HG03558 (cell line): Measurements from ENCODE around the gene LINGO1.

Source experiments
- ATAC-seq: cut with Tn5 transposase; IDR thresholded peaks from one replicate; pipeline ENCODE4 v1.9.1; 2021; ENCODE audit warnings: moderate number of reproducible peaks; ENCODE audit not compliant: unreplicated experiment; ENCODE audit errors: extremely low read depth

The LINGO1 gene

GRCh38 chr15:77633134-77633912, 611 bp upstream of the LINGO1 start:
- no peak for ATAC-seq

GRCh38 chr15:77631745-77632533, 773 bp downstream of the LINGO1 start:
- no peak for ATAC-seq

GRCh38 chr15:77630956-77631744, 1.6 kb downstream of the LINGO1 start:
- no peak for ATAC-seq

DNA sequence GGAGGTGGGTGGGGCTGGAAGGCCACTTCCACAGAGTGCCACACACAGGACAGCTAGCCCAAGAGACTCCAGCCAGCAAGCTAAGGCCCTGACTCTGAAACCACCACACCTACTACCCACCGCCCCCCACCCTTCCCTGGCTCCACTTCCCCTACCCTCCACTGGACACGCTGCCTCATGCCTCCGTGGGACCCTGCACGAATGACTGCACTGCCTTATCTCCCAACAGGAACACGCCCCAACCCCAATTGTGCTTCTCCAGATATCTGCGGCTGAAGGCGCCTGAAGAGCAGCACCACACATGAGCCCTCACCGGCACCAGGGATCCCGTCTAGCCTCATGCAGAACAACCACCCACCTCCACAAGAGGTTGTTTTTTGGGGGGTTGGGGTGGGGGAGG, 2.7 kb downstream of the LINGO1 start:
- no peak for ATAC-seq

- no peak for ATAC-seq
These were observed 3.4 kb downstream of the LINGO1 start for GRCh38 chr15:77629070-77630030.

DNA sequence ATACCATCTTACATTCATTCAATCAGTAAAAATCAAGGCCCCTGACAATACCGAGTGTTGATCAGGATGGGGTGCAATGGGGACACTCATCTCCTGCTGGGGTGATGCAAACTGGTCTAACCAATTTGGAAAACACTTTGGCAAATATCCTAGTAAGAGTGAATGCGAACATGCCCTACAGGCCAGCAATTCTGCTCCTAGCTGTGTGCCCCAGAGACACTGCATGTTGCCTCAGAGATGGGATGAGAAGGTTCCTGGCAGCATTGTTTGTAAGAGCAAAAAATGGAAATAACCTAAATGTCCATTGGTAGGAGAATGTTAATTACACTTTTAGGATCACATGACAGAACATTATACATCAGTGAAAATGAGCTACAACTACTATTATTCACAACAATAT, 4.7 kb downstream of the LINGO1 start:
- no peak for ATAC-seq

GRCh38 chr15:77627581-77627980, 5.1 kb downstream of the LINGO1 start:
- no peak for ATAC-seq

- no peak for ATAC-seq
These were observed 5.6 kb downstream of the LINGO1 start for GRCh38 chr15:77627067-77627466.

- ATAC-seq = no peak
These were observed 6.7 kb downstream of the LINGO1 start for GRCh38 chr15:77626002-77626401.

DNA sequence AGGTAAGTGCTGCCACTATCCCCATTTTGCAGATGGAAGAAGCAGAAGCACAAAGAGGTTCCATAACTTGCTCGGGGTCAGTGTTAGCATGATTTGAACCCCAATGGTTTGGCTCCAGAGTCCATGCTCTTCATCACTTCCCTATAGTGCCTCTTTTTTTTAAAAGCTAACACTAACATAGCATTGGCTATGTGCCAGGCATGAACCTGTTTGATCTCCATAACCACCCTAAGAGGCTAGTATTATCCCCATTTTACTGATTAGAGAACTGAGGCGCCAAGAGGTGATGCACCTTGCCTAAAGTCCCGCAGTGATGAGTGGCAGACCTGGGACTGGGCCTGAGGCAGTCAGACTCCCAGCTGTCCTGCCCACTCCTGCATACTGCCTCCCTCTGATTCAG, 7.3 kb downstream of the LINGO1 start:
- ATAC-seq = no peak

DNA sequence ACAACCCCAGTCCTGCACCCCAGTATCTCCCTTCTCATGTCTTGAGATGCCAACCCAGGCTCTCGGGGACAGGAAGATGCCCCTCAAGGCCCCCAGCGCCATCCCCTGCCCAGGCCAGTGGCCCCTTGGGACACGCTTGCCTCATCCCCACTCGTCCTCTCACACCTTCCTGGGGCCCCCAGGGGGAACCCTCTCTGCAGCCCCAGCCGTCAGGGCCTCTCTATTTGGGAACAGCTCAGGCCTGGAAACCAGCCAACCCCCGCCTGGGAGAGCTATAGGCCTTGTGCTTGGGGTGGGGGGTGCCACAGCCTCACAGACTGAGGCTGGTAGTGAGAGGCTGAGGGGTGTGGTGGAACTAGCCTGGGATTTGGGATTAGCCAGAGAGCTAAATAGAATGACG, 7.8 kb downstream of the LINGO1 start:
- ATAC-seq = no peak

DNA sequence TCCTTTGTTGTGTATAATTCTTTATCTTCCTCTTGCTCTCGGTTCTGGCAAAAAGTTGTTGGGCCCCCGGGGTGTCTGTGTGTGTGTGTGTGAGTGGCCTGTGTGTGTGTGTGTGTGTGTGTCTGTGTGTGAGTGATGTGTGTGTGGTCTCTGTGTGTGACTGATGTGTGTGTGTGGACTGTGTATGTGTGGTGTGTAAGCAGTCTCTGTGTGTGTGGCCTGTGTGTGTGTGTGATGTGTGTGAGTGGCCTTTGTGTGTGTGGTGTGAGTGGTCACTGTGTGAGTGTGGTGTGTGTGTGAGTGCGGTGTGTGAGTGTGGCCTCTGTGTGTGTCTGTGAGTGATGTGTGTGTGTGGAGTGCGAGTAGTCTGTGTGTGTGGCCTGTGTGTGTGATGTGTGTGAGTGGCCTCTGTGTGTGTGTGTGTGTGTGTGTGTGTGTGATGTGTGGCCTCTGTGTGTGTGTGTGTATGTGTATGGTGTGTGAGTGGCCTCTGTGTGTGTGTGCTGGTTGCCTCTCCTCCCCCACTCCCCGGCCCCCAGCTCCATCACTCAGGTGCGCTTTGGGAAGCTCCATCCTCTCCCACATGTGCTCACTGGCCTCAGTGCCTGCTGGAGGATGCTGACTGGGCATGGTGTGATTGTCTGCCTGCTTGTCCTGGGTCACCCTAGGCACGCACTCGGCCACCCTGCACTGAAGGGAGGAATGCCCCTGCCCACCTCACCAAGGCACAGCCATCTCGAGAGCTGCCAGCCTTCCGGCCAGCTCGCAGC, 8.8 kb downstream of the LINGO1 start:
- no peak for ATAC-seq

- ATAC-seq = no peak
These were observed 9.6 kb downstream of the LINGO1 start for GRCh38 chr15:77622934-77623754.

- no peak for ATAC-seq
These were observed 10.3 kb downstream of the LINGO1 start for GRCh38 chr15:77622209-77622933.

GRCh38 chr15:77621847-77622208, 10.9 kb downstream of the LINGO1 start:
- ATAC-seq = no peak

DNA sequence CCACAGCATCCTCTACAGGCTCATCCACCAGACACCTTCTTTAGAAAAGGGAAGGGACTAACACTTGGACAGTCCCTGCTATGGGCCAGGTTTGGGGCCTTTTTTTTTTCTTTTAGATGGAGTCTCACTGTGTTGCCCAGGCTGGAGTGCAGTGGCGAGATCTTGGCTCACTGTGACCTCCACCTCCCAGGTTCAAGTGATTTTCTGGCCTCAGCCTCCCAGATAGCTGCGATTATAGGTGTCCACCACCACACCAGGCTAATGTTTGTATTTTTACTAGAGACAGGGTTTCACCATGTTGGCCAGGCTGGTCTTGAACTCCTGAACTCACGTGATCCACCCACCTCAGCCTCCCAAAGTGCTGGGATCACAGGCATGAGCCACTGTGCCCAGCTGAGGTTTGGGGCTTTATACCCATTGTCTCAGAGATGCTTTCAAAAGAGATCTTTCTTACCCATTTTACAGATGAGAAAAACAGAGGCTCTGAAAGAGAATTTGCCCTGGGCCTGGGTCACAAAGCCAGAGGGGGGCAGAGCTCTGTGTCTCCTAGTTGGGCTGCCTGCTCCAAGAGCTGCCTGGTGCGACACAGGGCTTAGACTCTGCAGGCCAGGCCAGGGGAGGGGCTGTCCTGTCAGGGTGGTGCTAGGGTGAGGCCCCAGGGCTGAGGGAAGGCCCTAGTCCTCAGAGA, 11.6 kb downstream of the LINGO1 start:
- no peak for ATAC-seq

DNA sequence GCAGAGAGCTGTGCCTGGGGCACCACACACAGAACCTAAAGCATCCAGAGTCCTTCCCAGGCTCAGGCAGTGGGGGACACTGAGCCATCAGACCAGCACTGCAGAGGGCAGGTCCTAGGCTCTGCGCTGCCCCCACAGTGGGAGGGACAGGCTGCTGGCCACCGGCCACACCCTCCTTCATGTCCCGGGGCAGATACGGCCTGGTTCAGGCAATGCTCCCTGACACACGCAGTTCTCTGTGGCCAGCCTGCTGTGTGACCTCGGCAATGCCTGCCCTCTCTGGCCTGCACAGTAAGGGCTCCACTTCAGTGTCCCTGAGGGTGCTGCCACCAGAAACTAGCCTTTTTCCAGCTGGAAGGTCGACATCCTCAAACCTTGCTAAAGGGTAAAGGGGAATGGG, 12.4 kb downstream of the LINGO1 start:
- no peak for ATAC-seq
